HG03095 (cell line): ENCODE results near the gene PRELID1.
"Not testable (repeated sequence)": the region's sequence is repeated elsewhere in the genome, so short reads cannot be mapped to it uniquely, and the experiment has no call there.

Experiments used
- ATAC-seq: cut with Tn5 transposase; IDR thresholded peaks from one replicate; pipeline ENCODE4 v1.9.1; 2021; ENCODE audit warnings: moderate library complexity; ENCODE audit not compliant: unreplicated experiment

Gene PRELID1

DNA sequence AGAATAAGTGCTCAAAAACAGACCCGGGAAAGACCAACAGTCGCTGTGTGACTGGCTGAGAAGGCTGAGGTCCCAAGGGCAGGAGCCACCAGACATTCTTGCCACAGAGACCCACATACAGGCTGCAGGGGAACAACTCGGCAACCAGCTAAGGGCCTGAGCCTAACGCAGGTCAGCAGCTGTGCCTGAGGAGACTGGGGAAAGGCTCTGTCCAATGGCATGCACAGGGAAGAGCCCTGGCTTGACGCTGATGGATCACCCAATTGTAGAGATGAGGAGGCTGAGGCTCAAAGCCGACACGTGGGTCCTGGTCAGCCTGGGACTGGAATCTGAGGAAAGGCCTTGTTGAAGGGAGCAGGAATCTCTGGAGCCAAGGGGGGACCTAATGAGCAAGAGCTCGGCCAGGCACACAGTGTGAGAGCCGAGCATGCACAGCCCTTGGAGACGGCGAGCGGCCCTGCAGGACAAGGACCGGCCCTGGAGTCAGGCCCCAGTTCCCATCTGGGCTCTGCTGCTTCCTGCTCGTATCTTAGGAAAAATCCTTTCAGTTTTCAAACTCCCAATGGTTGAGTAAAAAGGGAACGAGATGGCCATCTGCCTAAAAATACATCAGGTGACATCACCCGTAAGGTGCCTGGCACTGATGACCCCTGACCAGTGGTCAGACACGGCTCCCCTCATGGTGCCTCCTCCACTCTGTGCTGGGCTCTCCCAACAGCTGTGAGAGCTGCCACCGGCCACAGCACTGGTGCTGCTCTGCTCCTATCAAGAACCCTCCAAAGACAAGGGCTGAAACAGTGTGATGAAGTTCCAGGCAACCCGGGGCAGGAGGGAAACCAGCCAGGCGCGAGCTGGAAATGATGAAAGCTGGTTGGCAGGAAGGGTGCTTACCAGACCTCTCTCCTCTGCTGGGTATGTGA, 31.4 kb downstream of the PRELID1 start:
- no peak for ATAC-seq

DNA sequence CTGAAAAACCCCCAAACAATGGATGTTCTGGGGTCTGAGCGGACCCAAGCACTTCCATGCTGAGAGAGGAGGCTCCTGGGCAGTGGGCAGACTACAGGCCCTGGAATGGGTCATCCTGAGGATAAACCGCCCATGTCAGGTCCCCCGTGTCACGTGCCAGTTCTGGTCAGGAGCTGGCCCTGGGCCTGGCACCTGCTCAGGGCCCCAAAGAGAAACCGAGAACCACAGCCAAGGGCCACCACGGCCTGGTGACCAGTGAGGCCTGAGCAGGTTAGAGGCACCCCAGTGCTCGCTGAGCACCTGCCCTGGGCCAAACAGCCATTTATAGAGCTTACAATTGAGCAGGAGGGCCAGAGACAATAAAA, 32.1 kb downstream of the PRELID1 start:
- ATAC-seq: no peak

DNA sequence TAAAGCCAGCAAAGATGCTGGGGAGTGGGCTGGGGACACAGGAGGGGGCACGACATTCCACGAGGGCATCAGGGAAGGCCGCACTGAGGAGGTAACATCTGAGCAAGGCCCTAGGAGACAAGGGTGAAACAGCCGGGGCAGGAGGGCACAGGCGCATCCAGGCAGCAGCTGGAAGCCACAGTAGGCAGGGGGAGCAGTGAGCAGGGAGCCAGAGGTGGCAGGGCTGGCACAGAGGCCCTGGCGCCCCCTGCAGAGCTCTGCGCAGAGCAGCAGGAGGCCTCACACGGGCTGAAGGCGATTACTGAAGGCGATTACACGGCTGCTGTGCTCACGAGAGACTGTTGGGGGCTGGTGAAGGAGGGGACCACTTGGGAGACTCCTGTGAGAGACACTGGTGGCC, 32.5 kb downstream of the PRELID1 start:
- no peak for ATAC-seq

DNA sequence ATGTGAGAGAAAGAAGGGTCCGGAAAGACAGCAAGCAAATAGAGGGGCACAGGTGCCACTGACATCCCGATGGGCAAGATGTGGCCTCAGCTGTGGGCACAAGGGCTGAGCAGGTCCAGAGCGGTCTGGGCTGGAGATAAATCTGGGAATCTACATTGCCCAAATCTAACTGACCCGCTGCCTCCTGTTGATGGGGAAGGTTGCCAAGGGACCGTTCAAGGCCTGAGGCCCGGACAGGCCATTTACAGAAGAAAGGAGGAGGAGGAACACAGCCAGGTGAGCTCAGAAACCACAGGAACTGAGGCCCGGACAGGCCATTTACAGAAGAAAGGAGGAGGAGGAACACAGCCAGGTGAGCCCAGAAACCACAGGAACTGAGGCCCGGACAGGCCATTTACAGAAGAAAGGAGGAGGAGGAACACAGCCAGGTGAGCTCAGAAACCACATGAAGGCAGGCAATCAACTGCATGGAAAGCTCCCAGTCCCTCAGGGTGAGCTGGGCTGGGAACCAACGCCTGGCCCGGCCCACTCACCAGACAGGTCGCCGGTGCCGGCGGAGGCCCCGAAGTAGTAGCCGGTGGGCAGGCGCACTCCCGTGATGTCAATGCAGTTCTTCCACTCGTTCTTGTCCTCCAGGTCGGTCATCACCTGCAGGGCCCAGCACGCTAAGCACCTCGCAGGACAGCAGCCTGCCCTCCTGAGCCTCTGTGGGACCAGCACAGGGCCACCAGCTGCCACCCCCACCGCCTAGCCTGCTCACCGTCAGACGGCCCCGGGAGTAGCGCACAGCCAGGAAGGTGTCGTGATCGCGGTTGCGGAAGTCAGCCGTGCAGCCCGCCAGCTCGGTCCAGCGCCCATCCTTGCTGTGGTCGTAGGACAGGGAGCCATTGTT, 33.2 kb downstream of the PRELID1 start:
- ATAC-seq: no peak

DNA sequence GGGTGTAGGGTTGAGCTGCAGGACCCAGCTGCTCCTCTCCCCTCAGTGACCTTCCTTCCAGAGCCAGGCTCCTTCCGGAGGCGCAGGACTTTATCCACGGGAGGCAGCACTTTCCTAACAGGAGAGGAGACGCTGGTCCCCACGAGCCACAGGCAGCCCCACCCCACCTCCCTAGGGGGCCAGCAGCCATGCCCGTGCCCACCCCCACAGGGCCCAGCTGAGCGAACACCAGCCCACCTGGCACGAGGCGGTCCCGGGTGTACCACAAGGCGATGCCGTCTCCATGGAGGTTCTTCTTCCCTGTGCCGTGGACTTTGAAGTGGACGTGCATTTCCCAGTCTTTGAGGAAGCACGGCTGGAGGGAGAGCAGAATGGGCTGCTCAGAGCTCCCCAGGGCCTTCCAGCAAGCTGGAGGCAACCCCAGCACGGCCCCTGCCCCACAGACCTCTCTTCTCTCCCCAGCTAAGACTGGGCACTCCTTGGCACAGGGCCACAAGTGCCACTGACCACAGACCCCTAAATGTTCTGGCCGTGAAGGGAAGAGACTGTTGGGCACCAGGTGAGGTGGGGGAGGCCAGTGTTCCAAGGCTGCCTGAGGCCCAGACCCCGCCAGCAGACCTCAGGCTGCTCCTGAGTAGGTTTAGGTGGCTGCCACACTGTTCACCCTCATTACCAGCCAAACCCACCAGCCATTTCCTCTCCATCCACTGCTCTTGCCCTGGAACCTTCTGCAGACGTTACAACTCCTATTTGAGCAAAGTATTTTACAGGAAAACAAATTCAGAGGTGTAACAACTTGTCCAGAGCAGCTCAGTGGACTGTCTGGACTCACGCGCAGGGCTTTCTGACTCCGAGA, 34.9 kb downstream of the PRELID1 start:
- no peak for ATAC-seq

DNA sequence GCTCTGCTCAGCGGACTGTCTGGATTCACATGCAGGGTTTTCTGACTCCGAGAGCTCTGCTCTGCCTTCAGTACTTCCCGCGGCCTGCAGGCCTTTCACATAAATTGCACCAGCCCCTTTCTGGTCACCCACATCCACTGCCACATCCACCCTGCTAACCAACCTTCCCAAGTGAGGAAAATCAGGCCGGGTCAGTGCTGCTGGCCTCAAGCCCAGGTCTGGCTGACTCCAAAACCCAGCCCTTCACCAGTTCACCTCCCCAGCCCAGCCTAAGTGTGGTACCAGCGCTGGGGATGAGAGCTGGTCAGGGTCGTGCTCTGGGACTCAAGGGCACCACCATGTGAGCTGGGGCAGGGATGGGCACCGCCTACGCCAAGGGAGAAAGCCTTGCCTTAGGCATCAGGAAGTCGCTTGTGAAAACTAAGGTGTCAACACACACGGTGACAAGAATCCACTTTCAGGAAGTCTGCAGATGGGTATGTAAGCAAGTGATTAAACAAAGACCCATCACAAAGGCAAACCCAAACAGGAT, 35.6 kb downstream of the PRELID1 start:
- ATAC-seq: no peak

DNA sequence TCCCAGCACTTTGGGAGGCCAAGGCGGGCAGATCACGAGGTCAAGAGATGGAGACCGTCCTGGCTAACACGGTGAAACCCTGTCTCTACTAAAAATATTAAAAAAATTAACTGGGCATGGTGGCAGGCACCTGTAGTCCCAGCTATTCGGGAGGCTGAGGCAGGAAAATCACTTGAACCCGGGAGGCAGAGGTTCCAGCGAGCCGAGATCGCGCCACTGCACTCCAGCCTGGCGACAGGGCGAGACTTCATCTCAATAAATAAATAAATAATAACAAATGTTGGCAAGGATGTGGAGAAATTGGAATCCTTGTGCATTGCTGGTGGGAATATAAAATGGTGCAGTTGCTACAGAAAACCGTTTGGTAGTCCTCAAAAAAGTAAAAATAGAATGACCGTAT, 39.4 kb downstream of the PRELID1 start:
- ATAC-seq: not testable (repeated sequence)

DNA sequence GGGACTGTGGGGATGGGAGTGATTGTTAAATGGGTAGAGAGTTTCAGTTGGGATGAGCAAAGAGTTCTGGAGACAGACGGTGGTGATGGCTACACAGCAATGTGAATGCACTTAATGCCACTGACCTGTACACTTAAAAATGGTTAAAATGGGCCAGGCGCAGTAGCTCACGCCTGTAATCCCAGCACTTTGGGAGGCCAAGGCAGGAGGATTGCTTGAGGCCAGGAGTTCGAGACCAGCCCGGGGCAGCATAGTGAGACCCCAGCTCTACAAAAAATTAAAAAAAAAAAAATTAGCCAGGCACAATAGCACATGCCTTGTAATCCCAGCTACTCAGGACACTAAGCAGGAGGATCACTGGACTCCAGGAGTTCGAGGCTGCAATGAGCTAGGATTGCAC, 40.2 kb downstream of the PRELID1 start:
- ATAC-seq: no peak

DNA sequence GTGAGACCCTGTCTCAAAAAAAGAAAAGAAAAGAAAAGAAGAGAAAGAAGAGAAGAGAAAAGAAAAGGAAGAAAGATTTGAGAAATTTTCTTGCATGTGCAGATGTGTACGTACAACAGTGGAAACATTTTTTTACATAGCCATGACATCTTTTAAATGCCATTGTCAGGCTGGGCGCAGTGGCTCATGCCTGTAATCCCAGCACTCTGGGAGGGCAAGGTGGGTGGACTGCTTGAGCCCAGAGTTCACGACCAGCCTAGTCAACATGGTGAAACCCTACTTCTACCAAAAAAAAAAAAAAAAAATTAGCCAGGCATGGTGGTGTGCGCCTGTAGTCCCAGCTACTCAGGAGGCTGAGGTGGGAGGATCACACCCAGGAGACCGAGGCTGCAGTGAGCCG, 41.3 kb downstream of the PRELID1 start:
- no peak for ATAC-seq

DNA sequence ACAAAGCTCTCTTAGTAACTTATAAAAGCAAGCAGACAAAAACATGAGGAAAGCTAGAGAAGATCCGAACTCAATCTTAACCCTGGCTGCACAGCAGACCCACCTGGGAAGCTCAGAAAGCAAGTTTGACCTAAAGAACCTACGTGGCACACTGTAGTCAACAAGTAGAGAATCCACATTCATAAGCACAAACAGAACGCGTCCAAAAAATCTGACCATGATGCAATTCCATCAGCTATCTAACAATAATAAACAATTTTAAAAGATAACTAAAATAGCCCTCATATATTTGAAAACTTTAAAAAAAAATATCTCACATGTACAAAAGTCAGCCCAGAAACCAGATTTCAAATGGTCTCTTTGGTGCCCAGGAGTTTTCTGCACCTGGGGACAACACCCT, 43.2 kb downstream of the PRELID1 start:
- ATAC-seq: no peak

DNA sequence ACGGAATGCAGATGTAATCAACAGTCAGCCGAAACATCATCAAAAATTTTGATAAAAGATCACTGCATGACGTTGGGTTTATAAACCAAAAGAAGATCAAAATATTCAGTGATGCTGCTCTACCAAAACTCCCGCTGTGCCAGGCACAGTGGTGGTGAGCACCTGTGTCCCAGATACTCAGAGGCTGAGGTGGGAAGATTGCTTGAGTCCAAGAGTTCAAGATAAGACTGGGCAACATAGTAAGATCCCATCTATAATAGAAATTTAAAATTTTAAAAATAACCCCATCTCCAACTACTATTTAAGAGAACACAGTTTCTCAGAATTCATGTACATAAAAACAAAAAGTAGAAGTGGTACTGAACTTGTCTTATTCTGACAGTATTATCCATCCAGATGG, 44.1 kb downstream of the PRELID1 start:
- no peak for ATAC-seq

DNA sequence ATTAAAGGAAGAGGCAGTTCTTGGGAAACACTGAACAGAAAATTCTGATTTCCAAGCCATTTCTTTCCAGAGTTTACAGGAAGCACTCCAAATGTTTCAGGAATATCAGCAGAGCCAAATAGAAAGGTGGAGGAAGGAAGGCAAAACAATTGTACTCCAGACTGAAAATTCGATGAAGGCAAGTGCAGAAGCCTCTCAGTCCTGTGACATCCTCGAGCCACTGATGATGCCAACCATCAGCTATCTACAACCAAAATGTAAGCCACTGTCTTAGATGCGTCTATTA, 45.7 kb downstream of the PRELID1 start:
- ATAC-seq: no peak

DNA sequence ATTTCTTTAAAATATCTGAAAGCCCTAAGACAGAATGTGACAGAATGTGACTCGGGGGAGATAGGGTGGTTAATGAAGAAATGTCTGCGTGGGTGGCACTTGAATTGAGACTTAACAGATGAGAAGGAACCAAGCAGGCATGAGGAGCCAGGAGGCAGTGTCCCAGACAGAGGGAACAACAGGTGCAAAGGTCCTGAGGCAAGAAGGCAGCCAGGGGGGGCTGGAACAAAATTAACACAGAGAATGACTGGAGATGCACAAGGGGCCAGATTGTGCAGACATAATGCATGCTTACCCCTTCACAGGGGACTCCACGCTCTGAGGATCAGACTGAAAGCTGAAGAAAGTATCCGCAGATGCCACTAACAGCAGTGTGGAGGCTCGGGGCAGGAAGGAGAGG, 46.2 kb downstream of the PRELID1 start:
- no peak for ATAC-seq

DNA sequence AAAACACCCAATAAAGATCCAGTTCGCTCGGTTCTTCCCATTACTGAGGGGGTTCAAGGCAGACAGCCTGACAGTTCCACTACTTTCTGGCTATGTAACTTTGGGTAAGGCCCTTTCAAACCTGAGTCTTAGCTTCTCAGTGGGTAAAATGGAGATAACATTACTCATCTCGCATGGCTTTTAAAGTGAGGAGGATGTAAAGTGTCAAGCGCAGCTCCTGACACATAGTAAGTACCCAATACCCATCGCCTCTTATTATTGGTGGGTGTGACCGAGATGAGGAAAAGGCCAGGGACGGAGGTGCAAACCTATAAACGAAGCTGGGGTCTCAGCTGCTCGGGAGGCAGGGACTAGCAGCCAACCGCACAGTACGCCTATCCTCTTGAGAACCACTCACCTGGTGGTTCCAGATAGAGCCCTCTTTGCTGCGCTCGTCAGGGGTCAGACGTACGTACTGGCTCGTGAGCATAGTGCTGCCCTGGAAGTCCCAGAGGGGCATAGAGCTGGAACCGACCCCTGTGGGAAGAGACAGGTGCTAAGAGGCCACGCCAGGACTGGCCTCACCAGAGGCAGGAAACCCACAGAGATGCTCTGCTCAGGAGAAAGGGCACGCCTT, 47.3 kb downstream of the PRELID1 start:
- peak; percentile 9 for ATAC-seq

DNA sequence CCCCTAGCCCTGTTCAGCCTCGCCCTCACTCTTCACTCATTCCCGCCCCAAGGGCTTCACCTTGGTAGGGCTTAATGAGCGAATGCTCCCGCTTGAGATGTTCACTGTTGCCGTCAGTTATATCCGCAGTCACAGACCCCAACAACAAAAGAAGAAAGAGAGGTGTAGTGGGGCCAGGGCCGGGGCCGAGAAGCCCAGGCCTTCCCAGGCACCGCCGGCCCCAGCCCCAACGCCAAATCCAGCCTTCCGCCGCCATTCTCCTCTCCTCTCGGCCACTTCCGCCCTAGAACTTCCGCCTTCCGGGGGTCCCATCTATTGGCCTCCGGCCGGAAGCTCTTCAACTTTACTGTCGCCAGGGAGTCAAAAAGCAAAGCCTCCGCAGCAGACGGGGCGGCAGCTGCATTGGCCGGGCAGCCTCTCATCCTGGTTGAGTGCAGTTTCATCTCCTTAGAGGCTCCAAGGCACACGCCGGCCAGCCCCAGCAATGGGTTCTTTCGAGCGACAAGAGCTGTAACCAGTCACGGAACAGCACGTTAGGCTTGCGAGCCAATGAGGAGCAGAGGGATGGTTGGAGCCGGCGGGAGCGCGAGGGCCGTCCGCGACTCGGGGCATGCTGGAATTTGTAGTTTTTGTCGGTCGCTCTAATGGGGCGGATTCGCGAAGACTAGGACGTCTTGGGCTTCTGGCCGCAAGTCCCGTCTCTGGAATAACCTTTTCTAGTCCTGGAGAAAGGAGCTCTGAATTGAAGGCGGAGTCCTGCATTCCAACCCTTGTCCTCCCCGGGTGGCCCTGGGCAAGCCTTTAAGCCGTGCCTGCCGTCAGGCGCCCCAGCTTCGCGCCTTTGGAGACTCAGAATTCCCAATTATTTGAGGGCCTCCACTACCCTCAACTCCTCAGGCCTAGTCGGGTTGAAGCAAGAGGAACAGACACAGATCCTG, 48.1 kb downstream of the PRELID1 start, which contains the start of gene LMAN2:
LMAN2 (minus strand) TSS at position 277 of the 938 bp plus-strand sequence; CDS start at position 256, 21 bp downstream.
- peak; percentile 91 for ATAC-seq

DNA sequence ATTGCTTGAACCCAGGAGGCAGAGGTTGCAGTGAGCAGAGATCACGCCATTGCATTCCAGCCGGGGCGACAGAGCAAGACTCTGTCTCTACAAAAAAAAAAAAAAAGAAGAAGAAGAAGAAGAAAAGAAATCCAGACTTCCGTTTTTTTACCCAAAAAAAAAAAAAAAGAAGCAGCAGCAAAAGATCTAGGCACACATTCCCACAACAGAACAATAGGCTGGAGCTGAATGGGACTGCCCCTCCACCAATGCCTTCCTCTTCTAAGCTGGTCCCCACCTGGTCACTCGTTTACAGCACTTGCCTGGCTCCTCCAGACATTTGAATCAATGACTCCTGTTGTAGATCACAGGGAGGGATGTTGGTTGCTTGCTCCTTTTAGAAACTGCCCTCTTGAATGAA, 49.5 kb downstream of the PRELID1 start:
- no peak for ATAC-seq

DNA sequence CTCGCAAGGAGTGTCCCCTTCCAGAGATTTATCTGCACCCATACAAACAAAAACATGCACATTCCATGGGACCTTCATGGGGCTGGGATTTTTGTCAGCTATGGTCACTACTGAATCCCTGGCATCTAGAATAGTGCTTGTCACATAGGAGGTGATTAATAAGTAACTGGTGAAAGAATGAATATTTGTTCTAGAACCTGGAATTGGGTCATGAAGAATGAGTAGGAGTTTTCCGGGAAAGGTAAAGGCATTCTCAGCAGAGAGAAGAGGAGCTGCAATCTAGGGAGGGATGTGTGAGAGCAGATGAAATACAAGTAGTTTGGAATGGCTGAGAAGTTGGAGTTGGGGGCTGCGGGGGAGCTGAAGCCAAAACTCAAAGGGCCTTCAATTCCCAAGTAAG, 50.7 kb downstream of the PRELID1 start:
- no peak for ATAC-seq

DNA sequence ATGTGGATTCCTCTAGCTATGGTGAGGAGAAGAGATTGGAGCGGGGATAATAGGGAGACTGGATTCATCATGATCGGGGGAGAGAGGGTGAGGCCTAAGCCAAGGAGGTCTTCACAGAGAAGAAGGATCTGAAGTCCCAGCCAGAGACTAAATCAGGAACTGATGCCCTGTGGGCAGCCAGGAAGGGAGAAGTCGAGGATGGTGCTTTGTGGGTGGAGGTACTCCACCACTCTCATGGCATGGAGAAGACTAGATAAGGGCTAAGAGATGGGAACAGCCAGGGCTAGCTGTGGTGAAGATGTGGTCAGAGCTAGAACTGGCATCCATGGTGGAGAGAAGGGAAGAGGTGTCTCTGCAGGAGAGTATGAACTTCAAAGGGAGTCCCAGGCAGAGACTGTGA, 51.1 kb downstream of the PRELID1 start:
- ATAC-seq: no peak

DNA sequence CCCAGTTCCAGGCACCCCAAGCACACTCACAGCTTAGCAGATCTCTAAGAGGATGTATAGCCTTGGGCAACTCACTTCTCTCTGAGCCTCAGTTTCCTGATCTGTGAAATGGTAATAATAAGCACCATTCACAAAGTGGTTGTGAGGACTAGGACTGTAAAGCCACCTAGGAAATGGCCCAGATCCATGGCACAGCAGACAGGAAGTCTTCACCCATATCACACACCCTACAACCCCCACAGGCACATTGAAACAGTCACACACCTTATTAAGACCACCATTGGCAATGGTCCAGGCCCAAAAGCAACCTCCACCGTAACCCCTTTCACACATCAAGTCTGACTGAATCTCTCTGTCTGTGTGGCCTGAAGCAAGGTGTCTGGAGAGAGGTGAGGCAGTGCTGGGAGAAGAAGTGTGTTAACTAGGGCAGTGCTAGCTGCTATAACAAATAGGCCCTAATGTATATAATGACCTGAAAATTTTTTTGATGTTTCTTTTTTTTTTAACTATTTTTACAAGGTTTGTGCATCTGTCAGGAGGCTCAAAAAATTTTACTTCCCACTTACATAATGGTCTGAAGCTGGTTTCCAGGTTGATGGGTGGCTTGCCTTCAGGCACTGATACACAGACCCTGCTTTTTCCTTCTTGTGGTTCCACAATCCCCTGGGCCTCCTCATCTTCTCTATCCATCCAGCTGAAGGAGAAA, 51.7 kb downstream of the PRELID1 start:
- ATAC-seq: no peak
